Activated CD8-positive, alpha-beta memory T cell treated with anti-CD3 and anti-CD28 coated beads, Interleukin-2, amount 50 U/mL, for 1 hour (primary cell): Measurements from ENCODE around the gene MRM2.
"Not testable (repeated sequence)": the region's sequence is repeated elsewhere in the genome, so short reads cannot be mapped to it uniquely, and the experiment has no call there.

Experiments
- DNase-seq: peaks from one replicate; pipeline ENCODE4 v3.0.0-alpha.2; 2020; ENCODE audit errors: extremely low read depth

MRM2 gene

GRCh38 chr7:2241580-2242540, at the start of gene MRM2, which contains the start of gene NUDT1:
Gene MRM2, minus strand, starts transcription at chr7:2242205. Its CDS starts 36 bp downstream, at chr7:2242169.
Gene NUDT1, plus strand, starts transcription at chr7:2242226. Its CDS starts 2,349 bp downstream, at chr7:2244575.
- no peak for DNase-seq

DNA sequence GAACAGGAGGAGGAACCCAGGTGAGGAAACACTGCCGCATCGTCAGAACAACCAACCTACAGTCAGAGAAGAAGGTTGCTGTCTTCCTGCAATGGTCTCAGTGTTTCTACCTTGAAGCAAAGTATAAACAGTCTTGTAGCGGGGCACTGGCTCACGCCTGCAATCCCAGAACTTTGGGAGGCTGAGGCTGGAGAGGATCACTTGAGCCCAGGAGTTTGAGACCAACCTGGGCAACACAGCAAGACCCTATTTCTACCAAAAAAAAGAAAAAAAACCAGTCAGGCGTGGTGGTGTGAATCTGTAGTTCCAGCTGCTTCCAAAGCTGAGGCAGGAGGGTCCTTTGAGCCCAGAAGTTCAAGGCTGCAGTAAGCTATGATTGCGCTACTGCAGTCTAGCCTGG, 48.9 kb upstream of the MRM2 start:
- no peak for DNase-seq

- no peak for DNase-seq
Observed at GRCh38 chr7:2289621-2290020, 47.6 kb upstream of the MRM2 start.

GRCh38 chr7:2289111-2289586, 47.1 kb upstream of the MRM2 start:
- DNase-seq: no peak

DNA sequence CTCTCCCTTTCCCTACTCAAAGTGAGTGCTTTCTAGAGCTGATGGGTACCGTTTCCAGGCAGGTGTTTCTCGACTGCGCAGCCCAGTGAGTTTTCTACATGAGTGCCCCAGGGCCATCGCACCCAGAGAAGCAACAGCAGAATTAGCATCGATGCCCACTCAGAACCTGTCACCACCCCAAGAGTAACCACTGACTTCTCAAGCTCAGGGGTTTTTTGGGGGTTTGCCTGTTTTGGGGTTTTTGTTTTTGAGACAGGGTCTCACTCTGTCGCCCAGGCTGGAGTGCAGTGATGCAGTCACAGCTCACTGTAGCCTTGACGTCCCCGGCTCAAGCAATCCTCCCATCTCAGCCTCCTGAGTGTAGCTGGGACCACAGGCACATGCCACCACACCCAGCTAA, 46.5 kb upstream of the MRM2 start:
- no peak for DNase-seq

DNA sequence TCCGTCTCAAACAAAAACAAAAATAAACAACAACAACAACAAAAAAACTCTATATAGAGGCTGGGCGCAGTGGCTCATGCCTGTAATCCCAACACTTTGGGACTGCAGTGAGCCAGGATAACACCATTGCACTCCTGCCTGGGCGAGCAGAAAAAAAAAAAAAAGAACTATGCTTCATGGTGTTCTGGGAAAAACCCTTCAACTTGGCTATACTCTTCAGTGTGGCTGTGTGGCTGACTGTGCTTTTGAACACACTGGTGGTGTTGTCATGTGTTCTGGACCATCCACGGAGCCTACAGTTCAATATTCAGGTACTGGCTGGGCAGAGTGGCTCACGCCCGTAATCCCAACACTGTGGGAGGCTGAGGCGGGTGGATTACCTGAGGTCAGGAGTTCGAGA, 45.7 kb upstream of the MRM2 start:
- DNase-seq: no peak

GRCh38 chr7:2283074-2283473, 41.1 kb upstream of the MRM2 start:
- DNase-seq: no peak

DNA sequence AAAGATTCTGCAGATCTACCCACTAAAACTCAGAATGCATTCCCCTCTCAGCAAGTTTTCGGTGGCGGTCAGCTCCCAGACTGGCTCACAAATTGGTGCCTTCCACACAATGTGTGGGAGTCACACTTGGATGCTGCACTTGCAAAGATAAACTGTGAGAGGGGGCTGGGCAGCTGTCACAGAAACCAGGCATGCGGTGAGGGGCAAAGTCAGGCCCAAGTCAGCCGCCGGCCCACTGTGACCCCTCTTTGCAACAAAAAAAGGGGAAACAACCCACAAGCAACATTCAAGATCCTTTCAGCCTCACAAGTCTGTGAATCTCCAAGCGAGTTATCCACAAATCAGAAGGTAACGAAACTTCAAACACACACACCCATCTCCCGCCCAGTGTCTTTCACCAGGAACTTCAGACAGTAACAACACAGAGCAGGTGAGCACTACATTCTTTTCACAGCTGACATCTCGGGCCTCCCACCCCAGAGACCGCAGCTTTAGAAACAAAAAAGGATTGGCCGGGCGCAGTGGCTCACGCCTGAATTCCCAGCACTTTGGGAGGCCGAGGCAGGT, 40.3 kb upstream of the MRM2 start:
- no peak for DNase-seq

GRCh38 chr7:2281541-2281940, 39.5 kb upstream of the MRM2 start:
- DNase-seq: no peak

- DNase-seq: no peak
Observed at GRCh38 chr7:2280424-2280823, 38.4 kb upstream of the MRM2 start.

GRCh38 chr7:2279896-2280295, 37.9 kb upstream of the MRM2 start:
- no peak for DNase-seq

DNA sequence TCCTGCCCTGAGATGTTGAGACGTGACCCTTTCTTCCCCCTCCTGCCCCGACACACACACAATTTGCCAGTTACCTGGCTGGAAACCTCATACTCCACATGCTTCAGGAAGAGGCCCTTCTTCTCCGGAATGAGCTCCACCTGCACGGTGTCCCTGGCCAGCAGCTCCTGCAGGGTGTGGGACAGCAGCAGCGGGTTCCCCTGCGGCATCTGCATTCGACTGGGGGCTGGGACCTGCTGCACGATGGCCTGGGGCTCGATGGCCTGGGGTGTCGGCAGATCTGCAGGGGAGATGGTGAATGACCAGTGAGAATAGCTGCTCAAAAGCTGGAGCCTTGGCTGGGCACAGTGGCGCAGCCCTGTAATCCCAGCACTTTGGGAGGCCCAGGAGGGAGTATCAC, 36.0 kb upstream of the MRM2 start:
- DNase-seq: no peak

- DNase-seq: no peak
Observed at GRCh38 chr7:2276107-2276506, 34.1 kb upstream of the MRM2 start.

DNA sequence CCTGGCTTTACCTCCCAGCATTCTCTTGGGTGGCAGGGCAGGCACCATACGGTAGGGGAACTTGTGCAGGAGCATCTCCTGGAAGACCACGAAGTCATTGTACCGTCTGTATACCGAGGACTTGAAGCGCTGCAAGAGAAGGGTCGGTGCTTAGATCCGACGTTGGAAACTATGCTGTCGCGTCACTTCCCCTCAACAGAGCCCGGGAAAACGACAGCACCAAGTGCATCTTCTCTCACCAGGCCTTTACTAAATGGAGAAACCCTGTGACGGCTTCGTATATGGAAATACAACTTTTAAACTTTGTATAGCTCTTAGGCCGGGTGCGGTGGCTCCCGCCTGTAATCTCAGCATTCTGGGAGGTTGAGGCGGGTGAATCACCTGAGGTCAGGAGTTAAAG, 33.1 kb upstream of the MRM2 start:
- no peak for DNase-seq

- no peak for DNase-seq
Observed at GRCh38 chr7:2274666-2275065, 32.7 kb upstream of the MRM2 start.

DNA sequence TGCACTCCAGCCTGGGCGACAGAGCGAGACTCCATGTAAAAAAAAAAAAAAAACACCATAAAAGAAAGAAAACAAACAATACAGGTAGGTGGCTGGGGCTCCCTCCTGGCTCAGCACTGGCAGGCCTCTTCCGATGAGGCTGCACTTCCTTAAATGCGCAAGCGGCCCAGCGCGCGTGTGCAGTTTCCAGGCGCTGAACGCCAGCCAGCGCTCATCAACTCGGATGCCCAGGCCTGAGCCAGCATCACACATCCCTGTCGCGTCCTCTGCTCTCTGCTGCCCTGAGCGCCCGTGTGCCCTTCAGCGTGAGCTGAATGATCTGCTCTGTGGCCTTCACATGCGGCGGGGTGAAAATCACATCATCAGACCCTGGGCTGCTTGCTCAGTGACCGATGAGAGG, 31.9 kb upstream of the MRM2 start:
- no peak for DNase-seq

DNA sequence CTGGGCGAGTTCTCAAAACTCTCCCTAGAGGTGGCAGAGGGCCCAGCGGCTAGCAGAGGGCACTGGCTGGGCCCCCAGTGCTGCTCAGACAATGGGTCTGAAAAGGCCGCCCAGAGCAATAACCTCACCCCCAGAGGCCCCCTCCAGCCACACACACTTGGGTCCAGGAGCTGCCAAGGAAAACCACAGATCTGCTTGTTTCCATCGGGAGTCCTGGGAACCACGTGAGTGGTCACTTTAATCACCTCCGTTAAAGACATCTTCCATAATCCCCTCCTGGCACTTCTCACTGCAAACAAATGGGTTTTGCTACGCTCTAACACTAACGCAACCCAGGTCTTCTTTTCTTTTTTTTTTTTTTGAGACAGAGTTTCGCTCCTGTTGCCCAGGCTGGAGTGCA, 30.0 kb upstream of the MRM2 start:
- DNase-seq: no peak

DNA sequence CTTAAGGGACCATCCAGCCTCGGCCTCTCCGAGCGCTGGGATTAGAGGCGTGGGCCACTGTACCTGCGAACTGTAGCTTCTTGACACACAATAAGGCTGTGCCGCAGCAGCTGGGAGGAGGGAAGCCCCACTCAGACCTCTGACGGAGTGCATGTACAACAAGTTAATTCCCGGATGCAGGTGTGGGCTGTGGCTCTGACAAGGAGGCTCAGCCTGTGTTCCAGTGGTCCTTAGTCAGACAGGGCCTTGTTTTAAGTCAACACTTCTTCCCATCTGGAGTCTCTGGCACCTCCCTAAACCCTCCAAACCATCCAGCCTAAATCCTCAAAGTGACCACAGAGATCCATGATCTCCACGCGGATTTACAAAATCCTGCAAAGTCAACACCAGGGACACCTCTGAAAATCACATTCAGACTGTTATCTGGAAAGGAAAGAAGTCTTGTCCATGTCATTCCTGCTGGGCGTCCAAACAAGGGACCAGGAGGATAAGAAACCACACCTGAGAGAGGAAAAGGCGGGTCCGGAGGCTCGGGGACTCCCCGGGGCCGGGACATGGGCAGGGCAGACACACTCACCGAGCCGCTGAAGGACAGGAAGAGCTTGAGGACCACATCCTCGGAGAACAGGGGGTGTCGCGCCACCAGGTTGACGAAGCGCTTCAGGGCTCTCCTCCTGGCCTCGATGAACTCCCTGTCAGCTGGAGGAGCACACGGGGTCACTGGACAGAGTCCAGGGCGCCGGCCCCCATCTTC, 29.4 kb upstream of the MRM2 start:
- DNase-seq: no peak

- no peak for DNase-seq
Observed at GRCh38 chr7:2270495-2270894, 28.5 kb upstream of the MRM2 start.

GRCh38 chr7:2269991-2270460, 28.0 kb upstream of the MRM2 start:
- DNase-seq: no peak

GRCh38 chr7:2269089-2269990, 27.3 kb upstream of the MRM2 start:
- DNase-seq: not testable (repeated sequence)
